NCI-H446 treated with DMSO at 0.1 percent for 48 hours (cell line): ENCODE data around the gene BRME1.

Experiments
- DNase-seq: peaks from one replicate; lab custom pipeline; 2025; lab: John Stamatoyannopoulos, UW

Gene BRME1

DNA sequence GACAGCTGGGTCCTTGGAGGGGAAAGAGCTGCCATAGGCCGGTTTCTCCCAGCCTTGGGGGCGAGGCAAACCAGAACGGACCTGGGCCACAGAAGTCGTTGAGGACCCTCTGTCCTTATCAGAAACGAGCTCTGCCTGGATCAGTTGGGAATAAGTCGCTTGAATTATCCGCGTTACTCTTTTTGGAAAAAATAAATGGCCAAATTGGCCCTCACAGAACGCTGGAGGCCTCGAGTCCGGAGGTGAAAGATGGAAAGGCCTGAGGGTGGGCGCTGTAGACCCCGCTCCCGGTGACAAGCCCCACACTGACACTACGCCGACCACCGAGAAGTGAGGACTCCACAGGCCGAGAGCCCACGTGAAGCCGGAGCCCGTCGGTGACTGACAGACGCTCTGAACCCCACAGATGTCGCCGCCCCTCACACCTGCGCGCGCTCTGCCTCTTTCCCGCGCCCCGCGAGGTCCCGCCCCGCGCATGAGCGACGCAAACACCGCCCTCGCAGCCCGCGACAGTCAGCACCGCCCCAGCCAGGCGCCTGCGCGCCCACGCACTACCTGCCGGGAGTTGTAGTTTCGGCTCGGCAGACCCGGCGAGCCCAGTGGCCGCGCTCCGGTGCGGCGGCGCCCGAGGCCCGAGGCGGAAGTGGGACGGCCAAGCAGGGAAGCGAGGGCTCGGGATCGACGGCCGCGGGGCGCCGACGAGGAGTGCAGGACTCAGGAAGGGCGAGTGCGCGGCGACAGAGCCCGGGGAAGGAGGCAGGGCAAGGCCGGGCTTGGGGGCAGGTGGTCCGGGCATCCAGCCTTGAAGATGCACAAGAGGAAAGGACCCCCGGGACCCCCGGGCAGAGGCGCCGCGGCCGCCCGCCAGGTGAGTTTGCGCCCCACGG is at the start of gene BRME1, which contains the start of gene CC2D1A:
BRME1 (minus strand) TSS at position 484 of the 887 bp plus-strand sequence. CDS start 1,225 bp downstream, outside the sequence.
CC2D1A (plus strand) TSS at position 568 of the 887 bp plus-strand sequence; CDS start at position 809, 241 bp downstream.
- DNase-seq: peak; percentile 72

DNA sequence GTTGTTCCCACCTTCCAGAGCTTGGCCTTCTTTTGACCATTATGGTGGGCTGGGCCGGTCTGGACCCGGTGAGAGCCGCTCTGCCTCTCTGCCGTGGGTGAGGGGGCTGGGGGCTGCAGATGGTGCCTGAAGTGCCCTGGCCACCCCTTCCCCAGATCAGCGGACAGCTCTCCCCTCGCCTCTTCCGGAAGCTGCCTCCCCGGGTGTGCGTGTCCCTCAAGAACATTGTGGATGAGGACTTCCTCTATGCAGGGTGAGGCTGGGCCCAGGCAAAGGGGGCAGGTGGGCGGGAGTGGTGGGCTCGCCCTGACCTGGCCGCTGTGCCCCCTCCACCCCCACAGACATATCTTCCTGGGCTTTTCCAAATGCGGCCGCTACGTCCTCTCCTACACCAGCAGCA is 48.3 kb upstream of the BRME1 start:
- no peak for DNase-seq

DNA sequence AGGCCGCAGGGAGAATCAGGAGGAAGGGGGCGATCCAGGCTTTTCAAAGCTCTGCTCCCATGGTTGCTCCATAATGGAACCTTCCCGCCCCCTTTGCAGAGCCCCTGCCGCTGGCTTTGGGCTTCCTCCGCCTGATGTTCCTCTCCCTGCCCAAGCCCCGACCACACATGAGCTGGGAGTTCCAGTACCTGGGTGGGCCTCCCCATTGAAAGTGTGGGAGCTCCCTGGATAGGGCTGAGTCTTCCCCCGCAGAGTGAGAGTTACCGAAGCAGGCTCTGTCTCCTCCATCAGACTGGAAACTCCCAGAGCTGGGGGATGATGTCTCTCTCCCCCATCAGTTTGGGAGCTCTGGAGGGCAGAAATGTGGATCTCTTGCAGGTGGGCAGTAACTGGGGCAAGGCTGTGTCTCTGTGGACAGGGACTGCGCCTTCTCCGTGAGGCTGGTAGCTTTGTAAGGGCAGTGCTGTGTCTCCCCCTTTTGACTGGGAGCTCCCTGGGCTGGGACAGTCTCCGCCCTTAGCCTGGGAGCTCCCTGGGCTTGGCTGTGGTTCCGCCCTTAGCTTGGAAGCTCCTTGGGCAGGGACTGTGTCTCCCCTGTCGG is 47.1 kb upstream of the BRME1 start:
- no peak for DNase-seq

DNA sequence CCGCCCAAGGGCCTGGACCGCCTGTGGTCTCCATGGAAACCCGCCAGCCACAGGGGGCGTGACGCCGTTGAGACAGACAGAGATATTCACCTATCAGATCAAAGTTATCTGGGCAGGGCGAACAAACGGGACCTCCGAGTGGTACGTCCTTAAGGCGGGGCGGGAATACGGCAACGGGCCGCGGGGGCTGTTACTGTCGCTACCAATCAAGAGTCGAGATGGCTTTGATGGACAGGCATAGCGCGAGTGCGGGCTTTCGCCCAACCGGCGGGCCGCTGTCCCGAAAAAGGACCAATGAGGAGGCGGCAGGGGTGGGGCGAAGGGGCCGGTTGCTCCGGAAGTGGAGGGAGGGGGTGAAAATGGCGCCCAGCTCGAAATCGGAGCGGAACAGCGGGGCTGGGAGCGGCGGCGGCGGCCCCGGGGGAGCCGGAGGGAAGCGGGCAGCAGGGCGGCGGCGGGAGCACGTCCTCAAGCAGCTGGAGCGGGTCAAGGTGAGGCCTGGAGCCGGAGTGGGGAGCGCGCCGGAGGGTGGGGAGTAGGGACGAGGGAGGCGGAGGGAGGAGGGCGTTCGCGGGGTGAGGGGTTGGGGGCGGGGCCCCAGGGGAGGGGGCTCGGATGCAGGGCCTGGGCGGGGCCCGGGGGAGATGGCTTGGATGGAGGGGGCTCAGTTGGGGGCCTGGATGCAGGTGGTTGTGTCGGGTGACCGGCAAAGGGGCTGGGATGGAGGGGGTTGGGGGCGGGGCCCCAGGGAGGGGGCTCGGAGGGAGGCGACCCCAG is 46.4 kb upstream of the BRME1 start, which contains the start of gene DCAF15:
DCAF15 (plus strand) TSS at position 356 of the 777 bp plus-strand sequence; CDS start at position 360, 4 bp downstream.
- peak; percentile 99 for DNase-seq

DNA sequence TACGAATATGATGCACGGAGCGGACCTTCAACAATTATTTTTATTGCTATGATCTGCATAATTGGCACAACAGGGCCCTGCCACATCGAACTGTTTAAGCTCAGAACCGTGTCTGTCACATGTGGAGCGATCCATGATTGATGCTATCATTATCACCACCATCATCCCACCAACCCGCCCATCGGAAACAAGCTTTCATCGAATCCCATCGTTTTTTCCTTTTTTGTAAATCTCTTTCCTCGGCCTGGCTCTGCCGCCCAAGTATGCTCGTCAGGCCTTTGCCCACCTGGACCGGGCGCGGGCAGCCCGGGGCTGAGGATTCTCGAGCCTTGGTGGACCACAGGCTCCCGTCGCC is 45.9 kb upstream of the BRME1 start:
- DNase-seq: peak; percentile 49

DNA sequence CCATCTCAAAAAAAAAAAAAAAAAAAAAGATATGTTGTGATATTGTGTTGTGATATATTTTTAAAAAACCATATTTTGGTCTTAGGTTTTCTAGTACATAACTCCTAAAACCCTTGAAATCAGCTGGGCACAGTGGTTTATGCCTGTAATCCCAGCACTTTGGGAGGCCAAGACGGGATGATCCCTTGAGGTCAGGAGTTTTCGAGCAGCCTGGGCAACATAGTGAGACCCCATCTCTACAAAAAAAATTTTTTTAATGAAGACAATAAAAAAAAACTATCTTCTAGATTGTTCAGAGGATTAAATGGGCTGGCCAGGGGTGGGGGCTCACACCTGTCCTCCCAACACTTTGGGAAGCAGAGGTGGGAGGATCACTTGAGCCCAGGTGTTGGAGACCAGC is 45.1 kb upstream of the BRME1 start:
- DNase-seq: no peak

DNA sequence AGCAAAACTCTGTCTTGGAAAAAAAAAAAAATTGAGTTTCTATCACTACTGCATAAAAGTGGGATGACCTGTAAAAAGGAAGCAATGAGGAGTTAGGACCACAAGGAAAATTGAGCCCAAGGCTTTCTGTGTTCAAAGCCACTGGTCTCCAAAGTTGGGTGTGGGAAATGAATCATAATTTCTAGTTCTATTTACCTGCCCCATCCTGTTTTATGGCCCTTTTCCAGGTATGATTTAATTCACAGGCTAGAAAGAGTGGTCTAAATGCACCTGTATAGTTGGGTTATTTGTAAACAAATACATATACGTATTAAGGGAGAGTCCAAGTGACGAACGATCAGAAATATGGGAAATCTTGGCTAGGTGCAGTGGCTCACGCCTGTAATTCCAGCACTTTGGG is 40.5 kb upstream of the BRME1 start:
- DNase-seq: no peak

DNA sequence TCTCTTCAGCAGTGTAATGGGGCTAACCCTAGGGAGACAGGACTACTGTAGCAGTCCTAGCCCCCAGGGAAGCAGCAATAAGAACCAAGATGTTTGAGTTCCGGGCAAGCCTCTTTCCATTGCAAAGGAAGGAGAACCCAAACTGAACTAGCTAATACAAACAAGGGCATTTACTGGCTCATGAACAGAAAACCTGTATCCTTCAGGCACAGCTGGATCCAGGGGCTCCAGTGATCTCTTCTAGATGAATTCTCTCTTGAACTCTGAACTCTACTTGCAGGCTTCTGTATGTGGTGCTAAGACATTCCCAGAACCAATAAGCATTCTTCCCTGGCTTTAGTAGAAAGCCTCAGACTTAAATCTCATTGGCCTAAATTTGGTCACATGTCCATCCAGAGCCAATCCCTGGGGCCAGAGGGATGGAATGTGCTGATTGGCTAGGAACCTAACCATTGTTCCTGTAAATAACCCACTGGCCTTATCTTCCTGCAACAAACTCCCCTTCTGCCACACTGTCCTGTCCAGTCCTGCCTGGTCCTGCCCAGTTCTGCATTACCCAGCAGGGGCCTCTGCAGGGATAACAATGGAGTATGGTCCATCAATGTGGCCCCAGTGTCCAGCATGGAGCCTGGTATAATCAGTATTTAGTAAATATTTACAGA is 36.2 kb upstream of the BRME1 start:
- DNase-seq: no peak

DNA sequence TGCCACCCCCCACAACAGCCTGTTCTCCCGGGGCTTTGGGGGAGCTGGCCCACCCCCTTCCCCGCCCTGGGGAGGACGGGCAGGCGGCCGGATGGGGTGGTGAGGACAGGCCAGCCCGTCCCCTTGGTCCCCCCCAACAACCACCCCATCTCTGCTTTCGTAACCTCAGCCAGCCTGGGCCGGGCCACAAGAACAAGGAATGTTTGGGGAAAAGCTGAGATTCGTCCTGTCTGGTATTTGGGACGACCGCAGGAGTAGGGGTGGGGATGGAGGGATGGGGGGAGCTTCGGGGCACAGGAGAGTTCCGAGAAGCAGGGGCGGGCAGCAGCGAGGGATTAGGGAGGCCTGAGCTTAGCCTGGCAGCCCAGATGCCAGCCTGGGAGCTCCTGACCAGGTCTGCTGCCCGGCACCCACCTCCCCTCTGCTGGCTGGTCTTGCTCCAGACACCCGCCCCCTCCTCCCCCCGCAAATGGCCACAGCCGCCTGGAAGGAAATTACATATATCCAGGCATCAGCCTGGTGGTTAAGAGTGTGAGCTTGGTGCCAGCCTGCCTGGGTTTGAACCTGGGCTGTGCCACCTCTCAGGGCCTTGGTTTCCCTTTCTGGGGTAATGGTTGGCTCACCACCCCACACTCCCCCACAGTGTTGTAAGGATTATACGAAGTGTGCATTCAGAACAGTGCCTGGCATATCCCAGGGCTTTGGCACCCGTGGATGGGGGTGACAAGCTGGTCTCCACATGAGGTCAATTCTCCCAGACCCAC is 32.6 kb upstream of the BRME1 start, which contains the start of gene PODNL1:
PODNL1 (minus strand) TSS at position 117 of the 764 bp plus-strand sequence. CDS start 236 bp downstream, outside the sequence.
- no peak for DNase-seq

DNA sequence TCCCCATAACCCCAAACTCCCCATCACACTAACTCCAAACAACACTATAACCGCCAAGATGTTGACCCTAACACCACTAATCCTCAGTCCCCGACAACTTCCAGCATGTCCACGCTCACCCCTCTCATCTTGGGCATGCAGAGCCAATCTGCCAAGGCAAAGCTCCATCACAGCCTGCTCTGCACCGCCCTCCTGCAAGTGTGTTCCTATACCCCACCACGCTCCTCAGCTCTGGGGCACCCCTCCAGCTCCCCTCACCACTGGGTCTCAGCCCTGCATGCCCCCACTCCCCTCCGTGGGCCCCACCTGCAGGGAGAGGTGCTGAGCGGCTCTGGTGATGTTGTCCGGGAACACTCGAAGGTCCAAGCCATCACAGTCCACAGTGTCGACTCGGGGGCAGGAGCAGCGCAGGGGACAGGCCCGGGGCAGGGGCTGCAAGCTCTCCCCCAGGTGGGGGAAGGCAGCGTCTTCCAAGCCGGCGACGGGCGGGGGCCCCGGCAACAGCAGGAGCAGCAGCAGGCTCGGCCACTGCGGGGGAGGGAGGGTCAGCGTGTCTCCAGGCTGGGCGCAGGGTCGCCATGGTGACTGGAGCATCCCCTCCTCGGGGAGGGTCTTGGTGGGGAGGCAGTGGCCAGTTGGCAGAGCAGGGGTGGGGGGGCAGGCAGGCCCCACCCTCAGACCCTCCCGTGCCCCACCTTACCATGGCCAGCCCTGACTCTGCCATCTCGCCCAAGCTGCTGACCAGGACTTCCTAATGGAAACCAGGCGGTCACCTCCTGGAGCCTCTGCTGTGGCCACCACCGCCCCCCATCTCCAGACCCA is 31.8 kb upstream of the BRME1 start:
- no peak for DNase-seq

DNA sequence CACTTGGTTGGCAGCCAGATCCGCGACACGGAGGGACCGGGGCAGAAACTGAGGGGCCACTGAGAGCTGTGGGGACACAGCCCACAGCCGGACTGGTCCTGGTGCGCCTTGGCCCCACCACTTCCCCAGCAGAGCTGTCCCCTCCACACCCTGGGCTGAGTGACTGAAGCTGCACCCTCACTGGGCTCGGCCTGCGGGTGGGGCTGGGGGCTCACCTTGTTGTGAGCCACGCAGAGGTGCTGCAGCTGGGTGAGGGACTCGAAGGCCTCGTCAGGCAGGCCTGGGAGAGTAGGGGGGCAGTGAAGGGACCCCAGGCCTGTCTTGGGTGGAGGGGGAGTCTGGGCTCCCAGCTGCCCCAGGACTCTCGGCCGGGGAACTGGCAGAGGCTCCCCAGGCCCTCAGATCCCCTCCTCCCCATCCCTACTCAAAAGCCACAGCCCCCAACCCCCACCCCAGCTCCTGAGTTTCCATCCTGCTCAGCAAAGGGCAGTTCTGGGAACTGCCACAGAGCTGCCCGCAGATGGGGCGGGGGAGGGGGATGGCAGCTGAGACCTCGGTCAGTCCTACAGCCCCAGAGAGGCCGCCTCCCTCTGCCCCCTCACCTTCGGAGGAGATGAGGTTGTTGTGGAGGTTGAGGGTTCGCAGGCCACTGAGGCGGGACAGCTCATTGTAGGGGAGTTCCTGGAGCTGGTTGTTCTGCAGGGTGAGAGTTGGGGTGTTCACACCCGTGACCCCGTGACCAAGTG is 30.0 kb upstream of the BRME1 start:
- no peak for DNase-seq

DNA sequence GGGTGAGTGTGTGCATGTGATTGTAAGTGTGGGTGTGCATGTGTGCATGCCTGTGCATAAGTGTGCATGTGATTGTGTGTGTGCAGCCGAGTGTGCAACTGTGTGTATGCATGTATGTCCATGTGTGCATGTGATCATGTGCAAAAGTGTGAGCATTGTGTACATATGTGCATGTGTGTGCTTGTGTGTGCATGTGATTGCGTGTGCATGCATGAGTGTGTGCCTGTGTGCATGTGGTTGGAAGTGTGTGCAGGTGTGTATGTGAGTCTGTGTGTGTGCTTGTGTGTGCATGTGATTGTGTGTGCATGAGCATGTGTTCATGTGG is 28.8 kb upstream of the BRME1 start:
- DNase-seq: no peak

DNA sequence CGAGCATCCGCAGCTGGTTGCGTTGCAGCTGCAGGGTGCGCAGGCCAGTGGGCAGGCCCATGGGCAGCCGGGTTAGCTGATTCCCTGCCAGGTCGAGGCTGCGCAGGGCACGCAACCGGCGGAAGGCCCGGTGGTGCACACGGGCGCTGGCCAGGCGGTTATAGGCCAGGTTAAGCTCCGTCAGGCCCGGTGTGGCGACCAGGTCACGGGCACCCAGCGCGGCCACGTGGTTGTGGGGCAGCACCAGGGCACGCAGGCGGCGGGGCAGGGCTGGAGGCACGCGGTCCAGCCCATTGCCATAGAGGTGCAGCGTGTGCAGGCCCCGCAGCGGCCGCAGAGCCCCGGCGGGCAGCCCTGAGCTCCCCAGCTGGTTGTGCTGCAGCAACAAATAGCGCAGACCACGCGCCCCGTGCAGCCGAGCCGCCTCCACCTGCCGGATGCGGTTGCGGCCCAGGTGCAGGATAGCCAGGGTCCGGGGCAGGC is 27.0 kb upstream of the BRME1 start:
- DNase-seq: no peak

DNA sequence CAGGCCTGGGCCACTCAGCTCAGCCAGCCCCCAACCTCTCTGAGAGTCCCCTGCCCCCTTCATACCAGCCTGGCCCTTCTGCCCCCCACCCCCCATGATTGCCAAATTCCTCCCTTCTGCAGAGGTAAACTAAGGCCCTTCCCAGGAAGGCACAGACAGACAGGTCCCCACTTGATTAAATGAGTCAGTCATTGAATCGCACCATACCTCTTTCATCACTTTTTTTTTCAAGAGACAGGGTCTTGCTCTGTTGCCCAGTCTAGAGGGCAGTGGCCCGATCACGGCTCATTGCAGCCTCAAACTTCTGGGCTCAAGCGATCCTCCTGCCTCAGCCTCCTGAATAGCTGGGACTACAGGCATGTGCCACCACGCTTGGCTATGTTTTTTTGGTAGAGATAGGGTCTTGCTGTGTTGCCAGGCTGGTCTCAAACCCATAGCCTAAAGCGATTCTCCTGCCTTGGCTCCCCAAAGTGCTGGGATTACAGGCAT is 26.3 kb upstream of the BRME1 start:
- no peak for DNase-seq

DNA sequence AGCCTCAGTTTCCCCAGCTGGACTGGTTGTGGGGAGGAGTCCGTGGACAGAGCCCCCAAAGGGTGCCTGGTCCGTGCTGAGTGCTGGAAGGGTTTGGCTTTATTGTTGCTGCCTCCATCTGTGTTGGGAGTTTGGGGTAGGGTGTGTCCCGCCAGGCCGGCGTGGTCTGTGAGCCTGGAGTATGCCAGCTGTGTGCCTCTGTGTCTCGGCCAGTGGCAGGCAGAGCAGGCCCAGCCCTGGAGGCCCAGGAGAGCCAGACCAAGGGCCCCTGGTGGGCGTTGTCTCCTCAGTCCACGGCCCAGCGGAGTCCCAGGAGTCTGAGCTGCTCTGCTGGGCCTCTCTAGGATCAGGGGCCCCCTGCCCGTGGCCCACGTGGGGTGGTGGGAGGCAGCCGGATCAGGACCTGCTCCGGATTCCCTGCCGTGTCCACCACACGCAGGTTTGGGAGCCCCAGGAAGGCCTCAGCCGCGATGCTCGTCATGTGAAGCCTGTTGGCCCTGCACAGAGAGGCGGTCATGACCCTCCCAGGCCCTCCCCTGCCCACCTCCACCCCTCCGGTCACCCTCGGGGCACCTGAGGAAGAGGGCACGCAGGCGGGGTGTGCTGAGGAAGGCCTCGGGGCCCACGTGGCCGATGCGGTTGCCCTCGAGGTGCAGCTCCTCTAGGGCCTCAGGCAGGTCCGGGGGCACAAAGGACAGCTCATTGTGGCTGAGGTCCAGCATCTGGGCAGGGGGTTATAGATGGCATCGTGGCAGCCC is 25.7 kb upstream of the BRME1 start:
- DNase-seq: no peak

DNA sequence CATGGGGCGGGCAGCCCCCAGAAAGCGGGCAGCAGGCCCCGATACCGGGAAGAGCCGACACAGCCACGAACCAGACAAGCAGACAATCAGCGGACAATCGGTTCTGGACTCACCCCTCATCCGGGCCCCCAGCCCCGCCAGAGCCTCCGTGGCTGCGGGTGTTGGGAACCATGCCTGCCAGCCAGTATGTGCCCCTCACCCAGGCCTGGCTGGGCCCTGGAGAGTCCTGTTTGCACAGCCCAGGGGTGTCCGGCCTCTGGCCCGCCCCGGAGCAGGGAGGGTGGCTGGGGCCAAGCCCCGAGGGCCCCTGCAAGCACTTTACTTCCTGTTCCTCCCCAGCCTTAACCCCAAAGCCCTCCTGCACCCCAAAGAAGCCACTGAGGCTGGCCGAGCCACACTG is 24.5 kb upstream of the BRME1 start:
- DNase-seq: no peak

DNA sequence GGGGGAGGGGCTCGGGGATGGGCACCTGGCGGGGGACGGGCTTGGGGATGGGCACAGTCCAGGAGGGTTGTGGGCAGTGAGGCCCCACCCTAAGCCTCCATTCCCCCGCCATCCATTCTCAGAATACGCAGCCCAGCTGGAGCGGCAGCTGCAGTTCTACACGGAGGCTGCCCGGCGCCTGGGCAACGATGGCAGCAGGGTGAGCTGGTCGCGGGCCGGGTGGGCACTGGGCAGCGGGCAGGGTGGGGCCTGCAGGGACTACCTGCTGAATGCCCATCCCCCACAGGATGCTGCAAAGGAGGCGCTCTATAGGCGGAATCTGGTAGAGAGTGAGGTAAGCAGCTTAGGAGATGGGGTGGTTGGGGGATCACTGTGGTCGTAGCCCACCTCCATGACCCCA is 24.0 kb upstream of the BRME1 start:
- DNase-seq: no peak

DNA sequence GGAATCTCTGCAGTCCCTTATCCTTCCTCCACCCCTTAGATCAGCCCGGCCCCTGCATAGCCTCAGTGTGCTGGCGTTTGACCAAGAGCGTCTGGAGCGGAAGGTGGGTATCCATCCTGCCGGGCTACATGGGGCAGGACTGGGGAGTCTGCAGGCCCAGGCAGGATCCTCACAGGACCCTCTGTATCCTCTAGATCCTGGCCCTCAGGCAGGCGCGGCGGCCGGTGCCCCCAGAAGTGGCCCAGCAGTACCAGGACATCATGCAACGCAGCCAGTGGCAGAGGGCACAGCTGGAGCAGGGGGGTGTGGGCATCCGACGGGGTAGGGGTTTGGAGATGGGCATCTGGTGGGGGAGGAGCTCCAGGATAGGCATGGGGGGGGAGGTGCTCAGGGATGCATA is 23.4 kb upstream of the BRME1 start:
- DNase-seq: no peak

DNA sequence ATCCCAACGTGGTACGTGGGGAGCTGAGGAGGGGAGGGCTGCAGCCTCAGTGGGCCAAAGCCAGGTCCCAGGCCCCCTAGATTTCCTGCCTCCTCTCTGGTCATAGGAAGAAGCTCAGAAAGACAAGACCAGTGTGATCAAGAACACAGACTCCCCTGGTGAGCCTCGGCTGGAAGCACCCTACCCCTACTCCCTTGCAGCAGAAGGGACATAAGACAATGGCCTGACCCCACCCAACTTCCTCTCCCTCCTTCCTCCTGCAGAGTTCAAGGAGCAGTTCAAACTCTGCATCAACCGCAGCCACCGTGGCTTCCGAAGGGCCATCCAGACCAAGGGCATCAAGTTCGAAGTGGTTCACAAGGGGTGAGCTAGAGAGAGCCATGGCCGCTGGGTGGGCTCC is 20.8 kb upstream of the BRME1 start:
- no peak for DNase-seq
